ENCODE measurements around the gene UGT2B7.
"Not testable (repeated sequence)": the region's sequence is repeated elsewhere in the genome, so short reads cannot be mapped to it uniquely, and the experiment has no call there.

UGT2B7 gene

DNA sequence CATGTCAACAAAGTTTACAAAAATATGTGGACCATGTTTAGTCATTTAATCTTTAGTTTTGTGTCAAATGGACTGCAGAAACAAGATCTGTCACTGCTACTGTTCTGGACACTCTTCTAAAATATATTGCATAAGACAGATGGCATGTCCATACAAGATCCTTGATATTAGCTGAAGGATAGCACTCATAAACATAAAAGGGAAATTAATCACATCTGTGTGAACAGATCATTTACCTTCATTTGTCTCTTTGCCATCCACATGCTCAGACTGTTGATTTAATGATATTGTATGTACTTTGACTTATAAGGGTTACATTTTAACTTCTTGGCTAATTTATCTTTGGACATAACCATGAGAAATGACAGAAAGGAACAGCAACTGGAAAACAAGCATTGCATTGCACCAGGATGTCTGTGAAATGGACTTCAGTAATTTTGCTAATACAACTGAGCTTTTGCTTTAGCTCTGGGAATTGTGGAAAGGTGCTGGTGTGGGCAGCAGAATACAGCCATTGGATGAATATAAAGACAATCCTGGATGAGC lies at the start of gene UGT2B7:
TSS of gene UGT2B7 (plus strand) at position 364 of the 546 bp plus-strand sequence. CDS start at position 411, 47 bp downstream.
- no peak for DNase-seq

DNA sequence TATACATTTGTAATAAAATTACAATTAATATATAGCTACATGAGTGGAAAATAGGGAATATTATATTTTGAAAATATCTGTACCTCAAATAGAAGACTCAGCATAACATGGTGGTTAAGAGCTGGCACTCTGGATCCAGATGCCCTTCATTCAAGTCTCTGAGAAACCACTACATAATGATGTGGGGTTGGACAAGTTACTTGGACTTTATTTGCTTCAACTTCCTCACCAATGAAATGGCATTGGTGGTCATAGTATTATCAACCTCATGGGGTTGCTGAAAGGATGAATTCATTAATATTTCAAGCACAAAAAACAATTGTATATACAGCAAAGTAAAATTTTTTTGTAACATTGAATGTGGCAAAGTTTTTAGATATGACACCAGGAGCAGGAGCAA lies 46.4 kb upstream of the UGT2B7 start:
- DNase-seq: no peak

DNA sequence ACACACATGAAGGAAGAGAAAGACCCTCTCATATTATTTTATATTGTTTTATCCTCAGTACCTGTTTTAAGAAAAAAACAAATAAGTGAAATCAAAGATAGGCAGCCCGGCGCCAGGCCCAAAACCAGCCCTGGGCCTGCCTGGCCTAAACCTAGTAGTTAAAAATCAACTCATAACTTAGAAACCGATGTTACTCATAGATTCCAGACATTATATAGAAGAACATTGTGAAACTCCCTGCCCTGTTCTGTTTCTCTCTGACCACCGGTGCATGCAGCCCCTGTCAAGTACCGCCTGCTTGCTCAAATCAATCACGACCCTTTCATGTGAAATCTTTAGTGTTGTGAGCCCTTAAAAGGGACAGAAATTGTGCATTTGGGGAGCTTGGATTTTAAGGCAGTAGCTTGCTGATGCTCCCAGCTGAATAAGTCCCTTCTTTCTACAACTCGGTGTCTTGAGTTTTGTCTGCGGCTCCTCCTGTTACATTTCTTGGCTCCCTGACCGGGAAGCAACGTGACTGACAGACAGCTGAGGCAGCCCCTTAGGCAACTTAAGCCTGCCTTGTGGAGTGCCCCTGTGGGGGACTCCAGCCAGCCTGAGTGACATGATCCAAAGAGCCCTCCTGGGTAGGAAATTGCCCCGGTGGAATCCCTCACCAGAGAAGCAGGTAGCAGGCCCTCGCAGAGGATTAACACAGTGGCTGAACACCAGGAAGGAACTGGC lies 45.3 kb upstream of the UGT2B7 start:
- DNase-seq: not testable (repeated sequence)

DNA sequence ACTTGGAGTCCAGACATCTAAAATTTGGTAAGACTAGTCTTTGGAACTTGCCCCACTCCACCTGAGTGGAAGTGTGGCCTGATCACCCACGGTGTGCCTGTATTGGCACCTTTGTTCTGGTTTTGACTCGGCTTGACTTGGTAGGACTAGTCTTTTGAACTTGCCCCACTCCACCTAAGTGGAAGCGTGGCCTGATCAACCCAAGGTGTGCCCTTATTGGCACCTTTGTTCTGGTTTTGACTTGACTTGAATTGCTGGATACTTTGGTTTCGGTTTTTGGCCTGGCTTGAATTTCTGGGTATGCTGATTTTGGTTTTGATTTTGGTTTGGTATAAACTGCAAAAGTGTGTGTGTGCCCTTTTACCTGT lies 44.7 kb upstream of the UGT2B7 start:
- DNase-seq: no peak

DNA sequence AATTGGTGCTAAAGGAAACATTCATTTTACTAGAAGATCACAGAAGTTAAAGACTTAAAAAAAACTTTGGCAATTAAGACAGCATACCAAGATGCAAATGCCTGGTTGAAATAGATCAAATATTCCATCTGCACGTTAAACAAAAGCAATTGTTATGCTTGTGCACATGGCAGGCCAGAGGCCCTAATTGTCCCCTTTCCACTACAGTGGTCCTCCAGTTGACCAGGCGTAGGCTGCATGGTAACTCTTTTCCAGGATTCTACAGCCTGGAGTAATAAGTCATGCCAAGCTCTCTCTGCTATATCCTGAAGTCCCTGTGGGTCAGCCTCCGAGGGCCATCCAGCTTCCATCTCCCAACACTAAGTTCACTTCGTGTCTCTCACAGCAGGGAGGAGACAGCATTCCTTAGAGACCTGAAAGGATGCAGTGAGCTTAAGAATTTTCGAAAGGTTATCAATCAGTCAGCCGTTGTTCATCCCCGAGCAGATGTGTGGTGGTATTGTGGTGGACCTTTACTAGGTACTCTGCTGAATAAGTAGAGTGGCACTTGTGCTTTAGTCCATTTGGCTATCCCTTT lies 42.9 kb upstream of the UGT2B7 start:
- not testable (repeated sequence) for DNase-seq

DNA sequence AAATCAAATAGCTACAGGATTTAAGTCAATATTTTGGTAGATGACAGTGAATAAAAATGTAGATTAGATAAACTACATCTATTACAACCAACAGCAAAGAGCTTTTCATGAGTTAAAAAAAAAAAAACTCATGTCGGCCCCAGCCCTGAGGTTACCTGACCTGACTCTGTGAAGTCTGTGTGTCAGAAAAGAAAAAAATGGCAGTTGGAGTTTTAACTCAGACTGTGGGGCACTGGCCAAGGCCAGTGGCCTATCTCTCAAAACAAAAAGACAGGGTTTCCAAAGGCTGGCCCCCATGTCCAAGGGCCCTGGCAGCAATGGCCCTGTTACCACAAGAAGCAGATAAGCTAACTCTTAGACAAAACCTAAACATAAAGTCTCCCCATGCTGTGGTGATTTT lies 42.2 kb upstream of the UGT2B7 start:
- DNase-seq: not testable (repeated sequence)

DNA sequence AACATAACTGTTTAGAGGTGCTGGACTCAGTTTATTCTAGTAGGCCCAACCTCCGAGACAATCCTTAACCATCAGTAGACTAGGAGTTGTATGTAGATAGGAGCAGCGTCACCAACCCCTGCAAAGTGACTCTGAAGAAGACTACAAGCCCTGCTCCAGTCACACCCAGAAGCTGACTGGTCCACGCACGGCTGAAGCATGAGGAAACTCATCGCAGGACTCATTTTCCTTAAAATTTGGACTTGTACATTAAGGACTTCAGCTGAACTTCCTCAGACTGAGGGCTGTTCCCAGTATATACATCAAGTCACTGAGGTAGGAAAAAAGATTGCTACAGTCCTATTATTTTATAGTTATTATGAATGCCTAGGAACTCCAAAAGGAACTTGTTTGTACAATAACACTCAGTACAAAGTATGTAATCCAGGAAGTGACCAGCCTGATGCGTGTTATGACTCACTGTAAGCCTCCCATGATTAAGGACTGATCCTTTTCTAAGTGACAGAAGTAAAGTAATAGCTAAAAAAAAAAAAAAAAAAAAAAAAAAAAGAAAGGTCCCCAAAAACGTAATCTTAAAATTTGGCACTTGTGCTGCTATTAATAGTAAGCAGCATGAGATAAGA lies 41.6 kb upstream of the UGT2B7 start:
- DNase-seq: no peak

DNA sequence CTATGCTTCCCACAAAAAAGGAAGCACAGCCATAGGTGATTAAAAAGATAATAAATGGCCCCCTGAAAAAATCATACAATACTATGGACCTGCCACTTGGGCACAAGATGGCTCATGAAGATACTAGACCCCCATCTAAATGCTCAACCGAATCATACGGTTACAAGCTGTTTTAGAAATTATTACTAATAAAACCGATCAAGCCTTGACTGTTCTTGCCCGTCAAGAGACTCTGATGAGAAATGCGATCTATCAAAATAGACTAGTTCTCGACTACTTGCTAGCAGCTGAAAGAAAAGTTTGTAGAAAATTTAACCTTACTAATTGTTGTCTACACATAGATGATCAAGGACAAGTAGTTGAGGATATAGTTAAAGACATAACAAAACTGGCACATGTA lies 40.1 kb upstream of the UGT2B7 start:
- no peak for DNase-seq

DNA sequence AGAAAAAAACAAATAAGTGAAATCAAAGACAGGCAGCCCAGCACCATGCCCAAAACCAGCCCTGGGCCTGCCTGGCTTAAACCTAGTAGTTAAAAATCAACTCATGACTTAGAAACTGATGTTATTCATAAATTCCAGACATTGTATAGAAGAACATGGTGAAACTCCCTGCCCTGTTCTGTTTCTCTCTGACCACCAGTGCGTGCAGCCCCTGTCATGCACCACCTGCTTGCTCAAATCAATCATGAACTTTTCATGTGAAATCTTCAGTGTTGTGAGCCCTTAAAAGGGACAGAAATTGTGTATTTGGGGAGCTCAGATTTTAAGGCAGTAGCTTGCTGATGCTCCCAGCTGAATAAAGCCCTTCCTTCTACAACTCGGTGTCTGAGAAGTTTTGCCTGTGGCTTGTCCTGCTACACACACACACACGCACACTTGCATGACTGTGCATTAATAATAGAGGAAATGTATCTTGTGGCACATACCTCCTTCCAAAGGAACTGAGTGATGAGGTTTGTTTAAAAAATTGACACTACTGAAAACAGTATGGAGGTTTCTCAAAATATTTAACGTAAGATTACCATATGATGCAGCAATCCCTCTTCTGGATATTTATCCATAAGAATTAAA lies 39.2 kb upstream of the UGT2B7 start:
- no peak for DNase-seq

DNA sequence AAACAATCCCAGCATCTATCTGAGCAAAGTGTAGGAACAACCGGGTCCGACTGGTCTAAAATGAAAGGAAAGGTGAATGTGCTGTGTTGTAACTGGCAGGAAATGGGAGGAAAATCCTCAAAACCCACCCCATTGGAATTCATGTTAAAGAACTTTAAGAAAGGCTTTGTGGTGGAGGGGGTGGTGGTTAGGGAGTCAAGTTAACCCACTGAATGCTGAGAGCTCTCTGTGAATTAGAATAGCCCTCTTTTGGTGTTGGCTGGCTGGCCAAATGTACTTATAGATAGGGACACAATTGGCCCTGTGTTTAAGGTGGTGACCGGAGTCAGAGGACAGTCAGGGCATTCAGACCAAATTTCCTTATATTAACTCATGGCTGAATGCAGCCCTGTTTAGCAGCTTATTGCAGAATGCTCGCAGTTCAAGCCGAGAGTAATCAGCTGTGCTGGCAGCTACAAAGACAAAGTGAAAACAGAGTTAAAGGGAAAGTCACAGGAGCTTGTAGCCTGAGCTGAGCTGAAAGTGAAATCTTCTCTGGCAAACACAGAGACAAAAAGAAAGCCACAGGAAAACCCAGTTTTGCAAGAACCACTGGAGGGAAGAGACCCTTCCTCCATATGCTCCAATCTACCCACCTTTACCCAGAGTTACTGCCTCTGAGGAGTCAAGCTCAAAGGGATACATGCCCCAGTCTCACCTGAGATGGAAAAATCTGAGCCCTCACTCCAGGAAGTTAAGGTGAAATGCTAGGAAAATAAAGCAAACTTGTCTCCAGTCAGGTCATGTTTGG lies 38.5 kb upstream of the UGT2B7 start:
- no peak for DNase-seq

DNA sequence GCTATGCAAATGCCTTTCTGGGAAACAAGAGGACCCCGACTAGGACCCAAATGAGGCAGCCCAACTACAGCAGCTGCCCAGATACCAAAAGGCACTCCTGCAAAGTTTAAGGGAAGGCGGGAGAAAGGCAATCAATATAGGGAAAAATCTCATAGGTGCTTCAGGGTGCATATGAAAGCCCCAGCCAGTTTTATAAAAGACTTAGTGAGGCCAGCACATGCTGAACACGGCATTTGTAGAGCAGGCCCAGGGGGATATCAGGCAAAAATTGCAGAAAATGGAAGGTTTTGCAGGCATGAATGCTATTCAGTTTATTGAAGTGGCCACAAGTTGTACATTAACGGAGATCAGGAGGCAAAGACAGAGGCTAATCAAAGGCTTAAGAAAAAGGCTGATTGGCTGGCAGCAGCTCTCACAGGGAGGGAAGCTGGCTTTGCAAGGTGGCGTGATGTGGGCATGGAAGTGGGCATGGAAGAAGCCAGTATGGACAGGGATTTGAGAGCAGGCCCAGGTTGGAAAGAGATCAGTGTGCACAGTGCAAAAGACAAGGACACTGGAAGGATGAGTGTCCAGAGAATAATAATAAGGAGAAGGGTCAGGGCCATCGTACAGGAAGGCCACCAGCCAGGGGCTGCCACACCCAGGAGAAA lies 37.7 kb upstream of the UGT2B7 start:
- no peak for DNase-seq

DNA sequence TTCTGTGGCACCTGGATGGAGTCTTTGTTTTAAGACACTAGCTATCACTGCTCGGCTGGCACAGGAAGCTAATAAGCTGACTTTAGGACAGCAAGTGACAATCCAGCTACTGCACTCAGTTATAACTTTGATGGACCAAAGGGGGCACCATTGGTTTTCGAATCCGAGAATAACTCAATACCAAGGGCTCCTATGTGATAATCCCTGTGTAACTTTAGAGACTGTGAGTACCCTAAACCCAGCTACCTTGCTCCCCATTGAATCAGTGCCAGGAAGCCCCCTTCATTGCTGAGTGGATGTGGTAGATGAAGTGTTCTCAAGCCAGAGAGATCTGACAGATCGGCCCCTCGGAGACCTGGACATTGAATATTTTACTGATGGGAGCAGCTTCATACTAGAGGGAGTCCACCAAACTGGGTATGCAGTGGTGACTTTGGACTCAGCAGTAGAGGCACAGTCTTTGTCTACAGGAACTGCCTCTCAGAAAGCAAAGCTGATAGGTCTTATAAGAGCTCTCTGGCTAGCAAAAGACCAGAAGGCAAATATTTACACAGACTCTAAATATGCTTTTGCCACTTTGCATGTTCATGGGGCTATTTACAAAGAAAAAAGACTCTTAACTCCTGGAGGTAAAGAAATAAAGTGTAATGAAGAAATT lies 35.5 kb upstream of the UGT2B7 start:
- no peak for DNase-seq

DNA sequence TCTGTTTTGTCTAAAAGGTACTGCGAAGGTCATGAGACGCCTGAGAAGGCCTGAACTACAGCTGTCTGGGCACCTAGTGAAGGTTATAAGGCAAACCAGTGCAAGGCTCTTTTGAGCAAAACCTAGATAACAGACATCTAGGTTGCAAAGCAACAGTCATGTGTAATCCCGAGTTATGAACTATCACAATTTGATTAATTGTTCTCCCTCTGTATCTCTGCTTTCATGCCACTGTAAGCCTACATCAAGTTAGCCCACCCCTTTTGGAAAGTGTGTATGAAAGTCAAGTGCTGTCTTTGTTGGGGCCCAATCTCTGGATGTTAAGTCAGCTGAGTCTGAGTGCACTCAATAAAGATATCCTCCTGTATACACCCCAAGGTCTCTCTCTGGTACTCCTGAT lies 31.9 kb upstream of the UGT2B7 start:
- no peak for DNase-seq

DNA sequence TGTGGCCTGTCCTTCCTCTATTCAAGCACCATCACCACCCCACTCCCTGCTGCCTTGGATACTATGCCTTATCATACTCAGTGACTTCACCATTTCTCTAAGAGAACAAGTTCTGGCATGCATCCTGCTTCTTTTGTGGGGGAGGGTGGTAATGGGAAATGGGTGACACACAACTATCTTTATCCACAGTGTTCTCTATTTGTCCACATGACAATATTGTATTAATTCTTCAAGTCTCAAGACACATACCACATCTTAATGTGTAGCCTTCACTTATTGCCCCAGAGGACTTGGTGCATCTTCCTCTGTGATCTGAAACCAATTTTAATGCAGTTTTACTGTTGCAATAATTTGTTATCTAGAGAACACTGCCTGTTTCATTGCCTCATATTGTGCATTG lies 29.3 kb upstream of the UGT2B7 start:
- DNase-seq: no peak

DNA sequence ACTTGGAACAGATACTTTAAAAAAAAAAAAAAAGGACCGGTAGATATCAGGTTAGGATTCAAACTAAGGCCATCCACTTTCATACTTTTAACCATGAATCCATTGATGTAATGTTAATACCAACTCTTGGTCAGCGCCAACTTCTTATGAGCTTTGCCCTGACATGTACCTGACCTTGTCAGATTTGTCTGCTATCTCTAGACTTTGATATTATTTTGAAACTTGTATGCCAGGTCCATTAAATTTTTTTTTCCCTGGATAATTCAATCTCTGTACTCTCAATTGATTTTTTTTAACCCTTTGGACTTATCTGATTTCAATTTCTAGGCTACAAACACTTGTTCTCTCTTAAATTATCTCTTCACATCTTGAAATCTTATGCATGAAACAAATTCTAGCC lies 27.2 kb upstream of the UGT2B7 start:
- no peak for DNase-seq

DNA sequence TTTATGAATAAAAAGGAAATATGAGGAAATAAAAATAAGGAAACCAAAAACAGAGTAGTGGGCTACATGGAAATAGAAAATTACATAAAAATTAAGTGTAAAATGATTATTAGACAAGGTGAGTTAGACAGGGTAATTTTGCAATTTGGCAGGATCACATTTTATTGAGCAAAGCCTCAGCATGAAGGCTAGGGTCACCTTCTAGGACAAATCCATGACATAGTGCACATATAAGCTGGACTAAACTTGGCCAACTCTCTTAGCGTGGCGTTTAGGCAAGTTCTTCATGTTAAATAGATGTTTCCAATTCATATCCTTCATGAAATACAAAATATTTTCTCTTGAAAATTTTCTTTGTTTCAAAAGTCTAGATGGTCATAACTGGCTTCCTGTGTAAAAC lies 25.7 kb upstream of the UGT2B7 start:
- no peak for DNase-seq

DNA sequence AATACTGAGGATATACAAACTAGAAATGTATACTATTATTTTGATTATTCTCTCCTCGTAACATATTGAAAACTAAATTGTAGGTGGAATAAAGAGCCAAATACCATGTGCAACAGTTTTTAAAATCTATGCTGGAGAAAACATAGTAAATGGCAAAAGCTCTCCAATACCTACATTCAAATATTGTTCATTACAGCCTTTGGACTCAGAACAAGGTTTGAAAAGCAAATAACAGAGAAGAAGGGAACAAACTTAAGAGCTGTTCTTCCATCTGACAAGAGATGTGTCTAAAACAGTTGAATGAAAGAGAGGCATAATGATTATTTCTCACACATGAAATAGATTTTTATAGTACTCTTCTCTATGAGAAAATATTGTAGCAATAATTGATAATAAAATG lies 25.0 kb upstream of the UGT2B7 start:
- no peak for DNase-seq

DNA sequence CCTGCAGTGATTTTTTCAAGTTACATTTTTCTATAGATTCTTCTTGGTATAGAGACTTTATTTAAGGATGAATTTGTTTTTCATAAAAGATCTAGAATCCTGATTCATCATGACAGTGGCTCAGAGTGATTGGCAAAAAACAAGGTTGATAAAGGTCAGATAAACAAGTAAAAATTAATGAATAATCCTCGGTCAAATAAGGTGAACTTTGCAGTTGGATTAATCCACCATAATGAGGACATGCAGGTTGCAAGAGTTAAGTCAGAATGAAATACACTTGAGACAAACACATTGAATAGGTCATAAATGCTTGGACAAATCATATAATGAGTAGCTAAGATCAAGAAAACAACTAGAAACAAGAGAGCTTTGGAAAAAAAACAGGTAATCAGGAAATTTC lies 22.9 kb upstream of the UGT2B7 start:
- no peak for DNase-seq

DNA sequence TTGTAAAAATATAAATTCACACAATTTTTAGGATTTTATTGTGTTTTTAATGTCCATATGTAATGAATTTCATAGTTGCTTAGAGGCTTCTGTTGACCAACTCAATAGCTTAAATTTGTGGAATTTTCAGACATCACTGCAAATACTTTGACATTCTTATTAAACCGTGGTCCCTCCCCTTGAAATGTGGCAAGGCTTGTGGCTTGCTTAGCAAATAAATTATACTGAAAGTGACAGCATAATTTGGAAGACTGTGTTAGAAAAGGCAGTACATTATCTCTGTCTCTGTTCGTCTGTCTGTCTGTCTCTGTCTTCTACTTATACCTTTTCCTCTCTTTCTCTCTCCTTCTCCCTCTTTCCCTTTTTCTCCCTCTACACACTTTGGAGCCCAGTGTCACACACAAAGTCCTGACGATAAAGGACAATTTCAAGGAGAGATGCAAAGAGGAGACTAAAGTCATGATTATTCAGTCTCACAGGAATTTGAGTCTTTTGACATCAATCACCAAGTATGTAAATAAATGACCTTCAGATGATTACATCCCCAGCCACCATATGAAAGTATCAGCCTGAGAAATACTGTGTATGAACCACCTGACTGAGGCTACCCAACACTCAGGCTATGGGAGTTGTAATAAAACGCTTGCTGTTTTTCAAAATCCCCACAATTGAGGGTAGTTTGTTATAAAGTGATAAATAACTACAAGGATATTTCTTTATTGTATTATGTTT lies 21.0 kb upstream of the UGT2B7 start:
- DNase-seq: no peak

DNA sequence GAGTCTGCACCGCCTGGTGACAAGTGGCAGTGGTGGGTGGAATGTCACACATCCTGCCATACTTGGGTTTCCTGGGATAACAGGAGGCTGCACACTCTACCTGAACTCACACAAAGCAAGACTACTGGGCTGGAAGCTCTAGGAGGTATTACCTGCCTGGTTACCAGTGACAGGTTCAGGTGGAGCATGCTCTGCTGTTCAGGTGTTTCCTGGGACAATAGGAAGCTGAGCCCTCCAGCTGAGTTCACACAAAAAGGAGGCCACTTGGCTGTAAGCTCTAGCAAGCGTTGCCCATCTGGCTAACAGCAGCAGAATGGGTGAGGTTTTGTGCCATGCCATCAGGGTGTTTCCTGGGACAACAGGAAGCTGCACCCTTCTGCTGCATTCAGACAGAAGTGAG lies 17.4 kb upstream of the UGT2B7 start:
- peak; percentile 53 for DNase-seq

DNA sequence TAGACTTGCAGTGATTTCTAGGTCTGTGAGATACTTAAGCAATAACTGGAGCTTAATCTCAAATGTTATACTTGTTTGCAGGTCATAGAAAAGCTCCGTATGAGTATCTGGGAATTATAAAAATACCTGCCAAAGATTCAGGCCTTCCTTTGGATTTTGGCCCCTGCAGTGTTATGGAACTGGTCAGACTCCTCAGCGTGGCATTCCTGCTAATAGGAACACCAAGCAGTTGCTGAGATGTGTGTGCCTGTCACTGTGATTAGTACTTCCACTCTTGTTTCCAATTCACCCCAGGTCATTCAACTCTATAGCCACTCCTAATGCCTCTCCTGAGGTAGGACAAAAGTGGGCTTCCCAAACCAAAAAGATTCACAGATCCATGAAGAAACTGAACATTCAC lies 7.8 kb upstream of the UGT2B7 start:
- DNase-seq: no peak

Data from NCI-H345 (cell line).